HG03521 (cell line): Measurements from ENCODE around the gene PCSK5.
"Not testable (repeated sequence)": the region's sequence is repeated elsewhere in the genome, so short reads cannot be mapped to it uniquely, and the experiment has no call there.

Experiments used
- ATAC-seq: cut with Tn5 transposase; IDR thresholded peaks from one replicate; pipeline ENCODE4 v1.9.1; 2021; ENCODE audit warnings: mild to moderate bottlenecking, moderate library complexity; ENCODE audit not compliant: unreplicated experiment

The PCSK5 gene

DNA sequence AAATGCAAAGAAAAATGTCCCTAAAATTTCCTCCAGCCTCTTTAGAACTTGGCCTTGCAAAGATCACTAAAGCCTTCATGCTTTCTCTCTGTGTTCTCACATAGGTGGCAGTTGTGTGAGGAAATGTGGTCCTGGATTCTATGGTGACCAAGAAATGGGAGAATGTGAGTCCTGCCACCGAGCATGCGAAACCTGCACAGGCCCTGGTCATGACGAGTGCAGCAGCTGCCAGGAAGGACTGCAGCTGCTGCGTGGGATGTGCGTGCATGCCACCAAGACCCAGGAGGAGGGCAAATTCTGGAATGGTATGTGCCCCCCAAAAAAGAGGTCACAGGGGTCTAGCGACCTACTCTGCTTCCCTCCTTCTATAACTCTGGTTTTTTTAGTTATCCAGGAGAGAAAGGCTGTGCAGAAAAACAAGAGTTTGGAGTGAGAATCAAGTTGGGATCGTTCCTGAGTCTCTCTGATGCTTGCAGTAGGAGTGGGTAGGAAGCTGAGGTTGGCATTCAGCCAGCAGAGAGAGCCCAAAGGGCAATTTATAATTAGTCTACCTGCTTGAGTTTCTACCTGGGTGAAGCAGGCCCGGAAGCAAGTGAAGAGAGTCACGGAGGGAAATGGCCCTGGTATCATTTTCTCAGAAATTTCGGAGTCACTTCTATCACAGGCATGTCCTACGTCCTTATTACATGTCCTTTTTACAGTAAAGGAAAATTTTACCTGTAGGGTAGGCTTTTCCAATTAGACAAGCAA, 406.3 kb downstream of the PCSK5 start:
- ATAC-seq: no peak

DNA sequence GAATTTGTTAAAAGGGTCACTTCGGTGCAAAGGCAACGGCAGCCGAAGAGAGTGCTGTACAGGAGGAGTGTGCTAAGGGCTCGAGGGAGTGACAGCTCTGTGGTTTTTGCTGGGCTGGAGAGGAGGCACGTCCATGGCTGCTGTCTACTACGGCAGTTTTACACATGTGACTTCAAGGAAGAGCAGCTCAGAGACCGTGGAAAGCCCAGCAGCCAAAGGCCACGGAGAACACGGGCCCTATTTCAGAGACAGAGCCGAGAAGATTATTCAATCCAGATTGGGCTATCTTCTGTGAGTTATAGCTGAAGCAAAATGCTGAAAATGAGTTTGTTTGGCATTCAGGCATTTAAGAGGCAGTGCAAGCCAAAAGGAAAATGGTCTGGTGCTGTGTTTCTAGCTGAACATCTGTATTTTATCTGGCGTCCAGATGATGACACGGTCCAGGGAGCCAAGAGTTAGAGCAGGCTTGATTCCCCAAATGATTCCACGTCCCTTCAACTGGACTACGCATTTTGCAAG, 407.3 kb downstream of the PCSK5 start:
- no peak for ATAC-seq

DNA sequence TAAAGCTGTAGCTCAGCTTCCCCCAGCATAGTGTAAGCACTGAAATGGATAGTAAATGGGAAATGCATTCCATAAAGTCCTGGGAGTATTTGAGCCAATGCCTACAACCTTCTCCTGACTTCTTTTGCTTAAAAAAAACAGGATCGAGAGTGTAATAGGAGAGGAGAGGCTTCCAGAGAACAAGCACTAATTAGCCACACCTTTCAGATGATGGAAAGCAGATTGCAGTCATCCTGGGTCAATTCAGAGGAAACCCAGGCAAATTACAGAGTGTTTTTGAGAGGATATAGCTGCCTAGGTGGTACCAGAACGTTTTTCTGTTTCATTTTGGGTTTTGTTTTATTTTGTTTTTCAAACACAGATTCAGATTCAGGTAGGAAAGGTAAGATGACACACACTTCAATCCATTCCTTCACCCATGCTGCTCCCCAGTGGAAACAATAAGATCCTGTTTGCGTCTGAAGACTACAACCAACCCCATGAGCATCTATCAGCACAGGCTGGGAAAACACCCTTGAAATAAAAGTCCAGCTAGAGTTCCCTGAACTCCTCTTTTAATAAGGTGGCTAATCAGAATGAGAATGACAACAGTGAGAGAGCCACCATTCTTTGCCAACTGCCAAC, 408.2 kb downstream of the PCSK5 start:
- no peak for ATAC-seq

DNA sequence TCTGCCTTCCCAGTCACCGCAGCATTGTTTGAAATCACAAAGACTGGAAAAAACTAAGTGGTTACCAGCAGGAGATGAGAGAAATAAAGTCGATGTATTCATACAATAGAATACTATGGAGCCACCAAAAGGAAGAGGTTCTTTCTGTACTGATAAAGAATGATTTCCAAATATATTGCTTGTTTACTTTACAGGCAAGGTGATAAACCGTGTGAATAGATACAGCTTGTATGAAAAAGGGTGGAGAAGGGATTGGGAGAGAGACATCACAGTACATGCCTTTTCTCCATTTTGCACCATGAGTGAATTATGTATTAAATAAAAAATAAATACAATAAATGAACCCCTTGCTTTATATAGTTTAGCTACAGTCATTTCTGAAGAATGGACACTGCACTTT, 412.1 kb downstream of the PCSK5 start:
- no peak for ATAC-seq

DNA sequence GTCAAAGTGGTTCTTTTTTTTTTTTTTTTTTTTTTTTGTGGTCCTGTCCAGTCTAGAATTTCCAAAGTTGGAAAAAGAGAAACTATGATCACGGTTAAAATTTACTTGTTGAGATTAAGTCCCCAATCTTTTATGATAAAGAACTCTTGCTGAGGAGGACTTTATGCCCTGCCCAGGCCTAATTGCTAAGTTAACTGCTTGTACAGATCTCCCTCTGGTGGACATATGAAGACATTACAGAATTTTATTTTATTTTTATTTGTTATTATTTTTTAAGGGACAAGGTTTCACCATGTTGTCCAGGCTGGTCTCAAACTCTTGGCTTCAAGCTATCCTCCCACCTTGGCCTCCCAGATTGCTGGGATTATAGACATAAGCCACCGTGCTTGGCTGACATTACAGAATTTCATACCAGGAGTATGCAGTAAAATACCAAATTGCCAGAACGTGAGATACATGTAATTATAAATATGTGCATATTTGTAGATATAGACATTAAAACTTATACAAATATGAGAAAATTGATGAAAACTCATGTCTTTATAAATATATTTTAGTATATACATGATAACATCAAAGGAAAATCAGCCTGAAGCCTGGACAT, 412.6 kb downstream of the PCSK5 start:
- no peak for ATAC-seq

DNA sequence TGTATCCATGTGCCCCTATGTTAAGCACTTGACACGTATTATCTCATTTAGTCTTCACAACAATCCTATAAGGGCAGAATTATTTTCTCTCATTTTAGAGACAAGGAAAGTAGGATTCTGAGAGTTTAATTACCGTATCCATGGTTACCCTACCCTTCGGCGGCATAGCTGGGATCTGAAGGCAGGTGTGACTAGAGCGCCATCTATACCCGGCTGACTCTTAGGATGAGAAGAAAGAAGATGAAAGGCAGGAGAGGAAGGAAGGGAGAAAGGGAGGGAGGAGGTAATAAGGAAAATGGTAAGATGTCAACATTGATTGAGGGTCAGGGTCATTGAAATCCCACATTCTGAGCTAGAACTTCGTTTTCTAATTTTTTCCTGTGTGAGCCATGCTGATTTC, 416.6 kb downstream of the PCSK5 start:
- not testable (repeated sequence) for ATAC-seq

DNA sequence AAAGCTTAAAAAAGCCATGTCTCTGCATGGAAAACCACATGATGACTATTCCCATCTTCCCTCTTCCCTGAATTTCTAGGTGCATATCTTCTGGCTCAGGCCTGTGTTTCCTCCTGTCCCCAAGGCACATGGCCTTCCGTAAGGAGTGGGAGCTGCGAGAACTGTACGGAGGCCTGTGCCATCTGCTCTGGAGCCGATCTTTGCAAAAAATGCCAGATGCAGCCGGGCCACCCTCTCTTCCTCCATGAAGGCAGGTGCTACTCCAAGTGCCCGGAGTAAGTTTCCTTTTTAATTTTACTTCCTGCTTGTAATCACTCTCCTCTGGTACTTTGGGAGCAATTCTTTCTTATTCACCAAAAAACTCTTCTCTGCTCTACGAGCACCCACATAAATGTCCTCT, 420.1 kb downstream of the PCSK5 start:
- no peak for ATAC-seq

DNA sequence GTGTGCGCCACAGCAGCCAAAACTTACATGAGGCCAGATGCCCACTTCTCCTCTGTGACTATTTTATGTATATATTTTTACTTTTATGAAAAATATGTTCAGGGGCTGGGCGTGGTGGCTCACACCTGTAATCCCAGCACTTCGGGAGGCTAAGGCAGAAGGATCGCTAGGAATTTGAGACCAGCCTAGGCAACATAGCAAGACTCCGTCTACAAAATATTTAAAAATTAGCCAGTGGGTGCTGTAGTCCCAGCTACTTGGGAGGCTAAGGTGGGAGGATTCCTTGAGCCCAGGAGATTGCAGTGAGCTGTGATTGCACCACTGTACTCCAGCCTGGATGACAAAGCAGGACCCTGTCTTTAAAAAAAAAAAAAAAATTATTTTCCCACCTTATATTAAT, 420.5 kb downstream of the PCSK5 start:
- ATAC-seq: no peak

DNA sequence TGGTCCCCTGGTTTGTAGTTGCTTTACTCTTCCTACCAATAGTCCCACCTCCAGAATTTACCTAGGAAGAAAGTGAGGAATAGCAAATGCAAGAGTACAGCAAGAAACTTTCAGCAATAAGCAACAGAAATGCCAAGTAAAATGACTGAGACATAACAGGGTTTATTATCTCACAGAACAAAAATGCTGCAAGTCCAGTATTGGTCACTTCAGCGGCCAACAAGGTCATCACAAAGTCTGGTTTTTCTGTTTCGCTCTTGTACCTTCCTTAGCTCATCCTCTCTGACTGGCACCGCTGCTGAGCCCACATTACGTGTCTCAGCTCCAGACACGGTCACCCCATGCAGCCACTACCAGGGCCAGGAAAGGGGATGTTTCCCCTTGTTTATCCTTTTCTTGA, 421.1 kb downstream of the PCSK5 start:
- no peak for ATAC-seq

DNA sequence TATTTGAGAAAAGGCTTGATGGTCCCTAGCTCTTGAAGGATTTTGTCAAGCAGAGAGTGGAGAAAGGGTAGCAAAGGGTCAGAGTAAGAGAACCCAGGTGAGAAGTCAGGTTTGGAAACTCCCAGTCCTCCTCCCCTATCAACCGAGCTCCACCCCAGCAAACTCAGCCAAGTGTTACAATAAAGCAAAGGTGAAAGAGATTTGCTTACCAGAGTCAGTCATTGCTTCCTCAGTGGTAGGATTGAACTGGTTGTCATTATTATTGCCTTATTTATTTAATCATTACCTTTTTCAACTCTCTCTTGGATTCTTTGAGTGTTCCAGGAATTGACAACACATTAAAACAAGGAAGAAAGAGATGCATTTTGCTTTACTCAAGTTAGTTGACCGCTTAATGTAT, 423.3 kb downstream of the PCSK5 start:
- ATAC-seq: no peak

DNA sequence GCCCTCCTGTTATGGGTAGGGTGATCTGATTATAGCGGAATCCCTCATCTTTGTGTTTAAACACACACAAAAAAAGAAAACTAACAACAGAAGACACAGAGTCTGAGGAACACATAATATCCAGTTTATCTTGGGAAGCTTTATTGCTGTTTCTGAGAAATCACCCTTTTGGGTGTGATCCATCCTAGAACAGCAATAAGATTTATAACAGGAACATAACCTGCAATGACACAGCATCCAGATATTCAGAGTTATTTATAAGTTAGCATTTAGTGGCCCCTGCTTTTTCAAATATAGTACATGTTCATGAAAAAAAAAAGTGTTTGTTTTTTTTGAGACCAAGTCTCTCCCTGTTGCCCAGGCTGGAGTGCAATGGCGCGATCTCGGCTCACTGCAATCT, 423.8 kb downstream of the PCSK5 start:
- ATAC-seq: no peak

DNA sequence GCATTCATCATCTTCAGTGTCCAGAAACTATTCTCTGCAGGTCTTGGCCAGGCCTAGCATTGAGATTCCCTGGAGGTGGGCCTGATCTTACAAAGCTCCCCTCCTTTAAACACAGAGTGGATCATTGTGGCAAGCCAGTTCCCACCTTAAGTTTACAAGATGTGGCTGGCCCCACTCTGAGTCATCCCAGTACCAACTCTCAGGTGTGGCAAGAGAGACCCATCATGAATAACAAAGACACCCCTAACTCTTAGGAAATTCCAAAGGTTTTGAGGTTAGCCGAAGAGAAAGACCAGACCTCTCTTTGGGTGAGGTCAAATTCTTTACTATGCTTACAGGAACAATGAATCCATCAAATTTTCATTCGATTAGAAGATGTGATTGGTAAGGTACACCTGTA, 425.6 kb downstream of the PCSK5 start:
- no peak for ATAC-seq

DNA sequence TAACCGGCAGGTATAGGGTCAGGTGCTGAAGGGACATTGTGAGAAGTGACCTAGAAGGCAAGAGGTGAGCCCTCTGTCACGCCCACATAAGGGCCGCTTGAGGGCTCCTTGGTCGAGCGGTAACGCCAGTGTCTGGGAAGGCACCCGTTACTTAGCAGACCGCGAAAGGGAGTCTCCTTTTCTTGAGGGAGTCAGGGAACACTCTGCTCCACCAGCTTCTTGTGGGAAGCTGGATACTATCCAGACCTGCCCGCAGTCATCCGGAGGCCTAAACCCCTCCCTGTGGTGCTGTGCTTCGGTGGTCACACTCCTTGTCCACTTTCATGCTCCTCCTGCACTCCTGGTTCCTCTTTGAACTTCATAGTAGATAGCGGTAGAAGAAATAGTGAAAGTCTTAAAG, 429.0 kb downstream of the PCSK5 start:
- ATAC-seq: not testable (repeated sequence)

DNA sequence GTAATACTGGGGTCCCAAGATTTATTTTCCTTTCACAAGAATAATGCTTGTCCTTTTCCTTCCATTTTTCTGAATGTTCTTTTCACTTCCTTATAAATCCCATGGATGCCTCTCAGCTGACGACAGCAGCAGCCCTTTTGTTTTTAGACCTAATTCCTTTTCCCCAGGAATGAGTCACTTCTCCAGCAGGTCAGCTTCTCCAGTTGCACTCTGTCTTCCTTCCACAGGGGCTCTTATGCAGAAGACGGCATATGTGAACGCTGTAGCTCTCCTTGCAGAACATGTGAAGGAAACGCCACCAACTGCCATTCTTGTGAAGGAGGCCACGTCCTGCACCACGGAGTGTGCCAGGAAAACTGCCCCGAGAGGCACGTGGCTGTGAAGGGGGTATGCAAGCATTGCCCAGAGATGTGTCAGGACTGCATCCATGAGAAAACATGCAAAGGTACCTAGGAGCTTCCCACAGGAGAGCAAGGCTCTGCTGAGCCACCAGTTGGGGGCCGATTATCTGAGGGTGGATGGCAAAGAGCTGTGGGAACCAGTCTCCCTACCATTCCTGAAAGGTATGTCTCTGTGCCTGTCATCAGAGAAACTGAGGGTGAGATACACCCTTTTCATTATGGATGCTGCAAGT, 430.8 kb downstream of the PCSK5 start:
- no peak for ATAC-seq

DNA sequence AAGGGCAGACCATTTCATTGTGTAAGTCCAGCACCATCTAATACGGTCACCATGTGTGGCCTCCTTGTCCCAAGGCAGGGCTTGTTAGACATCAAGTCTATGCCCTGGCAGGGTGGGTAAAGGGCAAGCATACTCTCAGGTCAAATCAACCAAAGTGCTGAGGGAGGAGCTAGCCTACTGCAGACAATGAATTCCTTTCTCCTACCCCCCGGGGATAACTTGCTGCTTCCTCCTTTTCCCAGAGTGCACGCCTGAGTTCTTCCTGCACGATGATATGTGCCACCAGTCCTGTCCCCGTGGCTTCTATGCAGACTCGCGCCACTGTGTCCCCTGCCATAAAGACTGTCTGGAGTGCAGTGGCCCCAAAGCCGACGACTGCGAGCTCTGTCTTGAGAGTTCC, 432.3 kb downstream of the PCSK5 start:
- ATAC-seq: no peak

DNA sequence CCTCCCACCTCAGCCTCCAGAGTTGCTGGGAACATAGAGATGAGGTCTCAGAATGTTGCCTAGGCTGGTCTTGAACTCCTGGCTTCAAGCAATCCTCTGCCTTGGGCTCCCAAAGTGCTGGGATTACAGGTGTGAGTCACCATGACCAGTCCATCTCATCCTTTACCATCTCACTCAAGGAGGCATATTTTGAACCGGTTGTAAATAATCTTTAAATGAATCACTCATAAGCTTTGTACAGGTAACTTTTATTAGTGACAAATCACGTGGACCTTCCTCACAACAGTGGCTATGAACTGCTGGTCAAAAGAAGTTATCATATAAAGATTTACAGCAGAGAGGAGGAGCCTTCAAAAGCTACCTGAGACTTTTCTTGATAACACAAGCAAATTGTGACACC, 433.0 kb downstream of the PCSK5 start:
- no peak for ATAC-seq

DNA sequence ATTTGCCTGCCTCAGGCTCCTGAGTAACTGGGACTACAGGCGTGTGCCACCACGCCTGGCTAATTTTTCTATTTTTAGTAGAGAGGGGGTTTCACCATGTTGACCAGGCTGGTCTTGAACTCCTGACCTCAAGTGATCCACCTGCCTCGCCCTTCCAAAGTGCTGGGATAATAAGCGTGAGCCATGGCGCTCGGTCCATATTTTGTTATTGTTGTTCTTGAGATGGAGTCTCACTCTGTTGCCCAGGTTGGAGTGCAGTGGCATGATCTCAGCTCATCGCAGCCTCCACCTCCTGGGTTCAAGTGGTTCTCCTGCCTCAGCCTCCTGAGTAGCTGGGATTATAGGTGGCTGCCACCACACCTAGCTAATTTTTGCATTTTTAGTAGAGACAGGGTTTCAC, 433.6 kb downstream of the PCSK5 start:
- not testable (repeated sequence) for ATAC-seq

DNA sequence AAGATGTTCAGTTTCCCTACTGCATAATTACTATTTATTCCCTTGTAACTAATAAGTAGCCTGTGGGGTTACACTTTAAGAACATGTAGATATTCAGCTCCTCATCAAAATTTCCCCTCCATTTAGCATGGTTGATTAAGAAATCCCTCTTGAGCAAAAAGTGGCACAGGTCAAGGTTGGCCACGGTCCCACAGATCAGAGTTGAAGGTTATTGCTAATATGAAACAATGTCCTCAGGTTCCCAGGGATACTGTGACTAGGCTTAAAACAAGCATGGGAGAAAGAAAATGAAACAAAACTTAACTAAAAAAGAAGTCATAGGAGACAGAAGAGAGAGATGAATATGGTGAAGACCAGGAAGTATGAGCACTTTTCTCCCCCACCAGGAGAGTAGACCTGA, 439.6 kb downstream of the PCSK5 start:
- no peak for ATAC-seq

DNA sequence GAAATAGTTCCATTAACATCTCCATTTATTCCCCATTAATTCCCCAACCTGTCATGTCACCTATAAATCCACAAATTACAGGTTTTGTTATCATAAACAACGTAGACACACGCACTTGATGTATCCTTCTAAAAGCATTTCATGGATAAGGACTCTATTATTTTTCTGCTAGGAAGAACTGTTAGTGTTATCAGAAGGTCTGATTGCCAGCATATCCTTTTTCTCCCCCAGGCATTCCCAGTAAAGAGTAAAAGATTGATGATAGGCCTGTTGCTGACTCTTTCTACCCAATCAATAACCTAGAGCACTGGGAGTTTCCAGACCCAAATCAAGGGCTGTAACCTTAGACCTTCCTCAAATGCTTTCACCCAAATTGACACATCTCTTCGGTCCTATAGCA, 442.9 kb downstream of the PCSK5 start:
- no peak for ATAC-seq

DNA sequence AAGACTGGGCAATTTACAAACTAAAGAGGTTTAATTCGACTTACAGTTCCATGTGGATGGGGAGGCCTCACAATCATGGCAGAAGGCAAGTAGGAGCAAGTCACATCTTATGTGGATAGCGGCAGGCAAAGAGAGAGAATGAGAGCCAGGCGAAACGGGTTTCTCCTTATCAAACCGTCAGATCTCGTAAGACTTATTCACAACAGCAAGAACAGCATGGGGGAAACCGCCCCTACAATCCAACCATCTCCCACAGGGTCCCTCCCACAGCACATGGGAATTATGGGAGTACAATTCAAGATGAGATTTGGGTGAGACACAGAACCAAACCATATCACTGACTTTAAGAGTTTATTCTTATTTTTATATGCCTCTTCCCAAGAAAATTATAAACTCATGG, 443.5 kb downstream of the PCSK5 start:
- no peak for ATAC-seq

DNA sequence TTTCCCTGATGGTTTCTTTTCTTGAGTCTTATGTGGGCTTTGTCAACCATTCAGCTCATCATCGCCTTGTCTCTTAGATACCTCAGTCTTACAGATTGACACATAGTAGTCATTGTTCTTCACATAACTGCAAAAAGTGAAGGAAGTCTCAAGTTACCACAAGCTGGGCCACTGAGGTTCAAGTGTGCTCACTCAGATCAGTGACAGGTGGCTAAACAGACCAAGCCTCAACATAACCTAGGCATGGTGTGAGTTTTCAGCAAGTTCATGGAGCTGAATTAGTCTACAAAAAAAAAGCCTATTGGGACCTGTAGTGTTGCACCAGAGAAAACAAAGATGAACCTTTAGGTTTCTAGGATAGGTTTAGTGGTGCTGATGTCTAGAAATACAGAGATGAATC, 445.6 kb downstream of the PCSK5 start:
- ATAC-seq: no peak

DNA sequence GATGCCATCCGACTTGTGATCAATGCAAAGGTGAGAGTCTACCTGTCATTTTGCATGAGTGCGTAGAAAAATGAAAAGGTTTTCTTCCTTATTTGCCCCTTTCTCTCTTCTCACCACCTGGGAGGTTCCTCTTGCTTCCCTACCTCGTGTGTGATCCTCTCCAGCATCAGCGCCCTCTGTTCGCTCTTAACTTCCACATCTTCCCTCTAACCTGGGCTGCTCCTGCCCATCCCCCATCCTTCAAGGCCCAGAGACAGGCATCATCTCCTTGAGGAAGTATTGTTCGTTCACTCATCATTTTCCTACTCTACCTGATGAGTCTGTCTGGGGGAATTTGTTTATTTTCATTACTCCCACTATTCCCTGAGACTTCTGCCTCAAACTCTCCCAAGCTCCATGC, 447.9 kb downstream of the PCSK5 start:
- no peak for ATAC-seq
